WTC11 (cell line): Measurements from ENCODE around the gene CCNA1.

Source experiments
- AFF4 ChIP-seq: sonication (generic); formaldehyde crosslinking; IDR thresholded peaks from 2 replicates; pipeline ENCODE4 v1.8.1; 2023; ENCODE audit warnings: mild to moderate bottlenecking, missing genetic modification reagents, borderline replicate concordance
- CREB1 ChIP-seq: sonication (generic); formaldehyde crosslinking; IDR thresholded peaks from 2 replicates; pipeline ENCODE4 v1.8.0; 2023; ENCODE audit warnings: mild to moderate bottlenecking, missing genetic modification reagents
- E2F1 ChIP-seq: sonication (generic); formaldehyde crosslinking; IDR thresholded peaks from 2 replicates; pipeline ENCODE4 v1.8.0; 2022; ENCODE audit warnings: mild to moderate bottlenecking, missing genetic modification reagents
- RORB ChIP-seq: fragments of 250-450 bp; sonication (Bioruptor Pico); IDR thresholded peaks from 2 replicates; pipeline ENCODE4 v1.9.0; 2021; ENCODE audit warnings: mild to moderate bottlenecking
- TEAD4 ChIP-seq: sonication (generic); formaldehyde crosslinking; IDR thresholded peaks from 2 replicates; pipeline ENCODE4 v1.8.0; 2022; ENCODE audit warnings: mild to moderate bottlenecking, missing genetic modification reagents
- USF2 ChIP-seq: sonication (generic); formaldehyde crosslinking; IDR thresholded peaks from 2 replicates; pipeline ENCODE4 v1.8.1; 2023; ENCODE audit warnings: mild to moderate bottlenecking, missing genetic modification reagents, moderate library complexity
- ZNF121 ChIP-seq: sonication (generic); formaldehyde crosslinking; IDR thresholded peaks from 2 replicates; pipeline ENCODE4 v1.8.0; 2023; ENCODE audit warnings: missing genetic modification reagents
- ZNF138 ChIP-seq: sonication (generic); formaldehyde crosslinking; conservative IDR thresholded peaks from 2 replicates; pipeline ENCODE4 v1.8.1; 2022; ENCODE audit warnings: mild to moderate bottlenecking, moderate library complexity, missing genetic modification reagents
- TF ChIP-seq, protein P1 (sequence below): sonication (generic); formaldehyde crosslinking; IDR thresholded peaks from 2 replicates; pipeline ENCODE4 v1.8.1; 2023; ENCODE audit warnings: mild to moderate bottlenecking, moderate library complexity, missing genetic modification reagents
- TF ChIP-seq, protein P2 (sequence below): fragments of 200-600 bp; IDR thresholded peaks from 2 replicates; pipeline ENCODE4 v1.8.0; 2022; ENCODE audit warnings: antibody characterized with exemption

DNA sequence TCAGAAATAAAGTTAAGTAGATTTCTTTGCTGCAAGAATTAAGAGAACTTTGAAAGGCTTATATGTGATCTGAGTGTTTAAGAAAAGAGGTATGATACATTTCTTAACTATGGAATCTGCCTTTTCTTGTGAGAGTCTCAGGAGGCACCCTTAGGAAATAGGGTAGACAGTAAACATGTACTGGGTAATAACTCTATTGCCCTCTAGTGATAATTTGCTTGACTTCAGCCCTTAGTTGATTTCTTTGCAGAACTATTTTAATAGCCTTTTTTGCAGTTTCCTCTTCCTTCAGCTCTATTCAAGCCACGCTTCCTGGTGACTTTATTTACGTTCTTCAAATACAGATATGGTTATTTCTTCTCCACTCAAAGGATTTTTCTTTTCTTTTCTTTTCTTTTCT is 37.0 kb upstream of the CCNA1 start:
- TF ChIP-seq, protein P1, sequence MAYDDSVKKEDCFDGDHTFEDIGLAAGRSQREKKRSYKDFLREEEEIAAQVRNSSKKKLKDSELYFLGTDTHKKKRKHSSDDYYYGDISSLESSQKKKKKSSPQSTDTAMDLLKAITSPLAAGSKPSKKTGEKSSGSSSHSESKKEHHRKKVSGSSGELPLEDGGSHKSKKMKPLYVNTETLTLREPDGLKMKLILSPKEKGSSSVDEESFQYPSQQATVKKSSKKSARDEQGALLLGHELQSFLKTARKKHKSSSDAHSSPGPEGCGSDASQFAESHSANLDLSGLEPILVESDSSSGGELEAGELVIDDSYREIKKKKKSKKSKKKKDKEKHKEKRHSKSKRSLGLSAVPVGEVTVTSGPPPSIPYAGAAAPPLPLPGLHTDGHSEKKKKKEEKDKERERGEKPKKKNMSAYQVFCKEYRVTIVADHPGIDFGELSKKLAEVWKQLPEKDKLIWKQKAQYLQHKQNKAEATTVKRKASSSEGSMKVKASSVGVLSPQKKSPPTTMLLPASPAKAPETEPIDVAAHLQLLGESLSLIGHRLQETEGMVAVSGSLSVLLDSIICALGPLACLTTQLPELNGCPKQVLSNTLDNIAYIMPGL (CRISPR knock-in tag): no peak
- TF ChIP-seq, protein P2, sequence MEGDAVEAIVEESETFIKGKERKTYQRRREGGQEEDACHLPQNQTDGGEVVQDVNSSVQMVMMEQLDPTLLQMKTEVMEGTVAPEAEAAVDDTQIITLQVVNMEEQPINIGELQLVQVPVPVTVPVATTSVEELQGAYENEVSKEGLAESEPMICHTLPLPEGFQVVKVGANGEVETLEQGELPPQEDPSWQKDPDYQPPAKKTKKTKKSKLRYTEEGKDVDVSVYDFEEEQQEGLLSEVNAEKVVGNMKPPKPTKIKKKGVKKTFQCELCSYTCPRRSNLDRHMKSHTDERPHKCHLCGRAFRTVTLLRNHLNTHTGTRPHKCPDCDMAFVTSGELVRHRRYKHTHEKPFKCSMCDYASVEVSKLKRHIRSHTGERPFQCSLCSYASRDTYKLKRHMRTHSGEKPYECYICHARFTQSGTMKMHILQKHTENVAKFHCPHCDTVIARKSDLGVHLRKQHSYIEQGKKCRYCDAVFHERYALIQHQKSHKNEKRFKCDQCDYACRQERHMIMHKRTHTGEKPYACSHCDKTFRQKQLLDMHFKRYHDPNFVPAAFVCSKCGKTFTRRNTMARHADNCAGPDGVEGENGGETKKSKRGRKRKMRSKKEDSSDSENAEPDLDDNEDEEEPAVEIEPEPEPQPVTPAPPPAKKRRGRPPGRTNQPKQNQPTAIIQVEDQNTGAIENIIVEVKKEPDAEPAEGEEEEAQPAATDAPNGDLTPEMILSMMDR: no peak
- no peak for TF ChIP-seq USF2 (CRISPR knock-in tag)
- no peak for TF ChIP-seq E2F1 (CRISPR knock-in tag)
- TF ChIP-seq RORB: no peak
- no peak for TF ChIP-seq AFF4 (CRISPR knock-in tag)
- no peak for TF ChIP-seq CREB1
- no peak for TF ChIP-seq ZNF121
- TF ChIP-seq ZNF138: no peak
- TF ChIP-seq TEAD4 (CRISPR knock-in tag): no peak
